Measurements from ENCODE around the gene IRF1. TPM values are rescaled to one million over a fixed set of nuclear protein-coding genes. Genes with fewer than 3 reads are reported as not detected.
A peak's percentile ranks its signal among the peaks of the same experiment; 100 is the strongest.

Gene IRF1
- total RNA-seq, 4 donors from 2014 or later = 24.6 to 49.7 (median 32.1) TPM

- no peaks in the 10 kb centered on the region for H3K36me3 ChIP-seq
- WGBS, 2 donors = 53 to 68% methylated on average over 5 of the region's 5 CpGs
- peaks cover 14 to 44% of the 10 kb centered on the region in 2 donors for H3K4me1 ChIP-seq
- intact Hi-C loops (cut with DNase I) = no loop called here
- H3K4me3 ChIP-seq (replicated peaks in 1 of 3) = no peak overlapping the region
- no peaks in the 10 kb centered on the region for H3K9me3 ChIP-seq
- H3K27me3 ChIP-seq = no peaks in the 10 kb centered on the region
- DNase-seq = no peak
- TF ChIP-seq CTCF (IDR thresholded peaks at IDR 0.05) = no peak
- no peak for TF ChIP-seq POLR2A (IDR thresholded peaks at IDR 0.05)
- H3K27ac ChIP-seq = peak overlapping the region in 2 of 3 donors; percentile 67 to 82
Observed at GRCh38 chr5:132455614-132456115, 34.9 kb downstream of the IRF1 start.

- Histone ChIP-seq H3K4me3 (replicated peaks in 1 of 3) (no peak overlapping the region), H3K4me1 (peaks cover 14 to 36% of the 10 kb centered on the region in 2 donors), H3K27me3 (no peaks in the 10 kb centered on the region), H3K9me3 (no peaks in the 10 kb centered on the region), H3K27ac (no peak overlapping the region), H3K36me3 (no peaks in the 10 kb centered on the region)
- DNase-seq = no peak
- TF ChIP-seq CTCF (IDR thresholded peaks at IDR 0.05) (no peak), POLR2A (IDR thresholded peaks at IDR 0.05) (no peak)
- 95% methylated on average over 2 of the region's 2 CpGs for WGBS, 2 donors
- intact Hi-C loops (cut with DNase I) = no loop called here
Observed at GRCh38 chr5:132454361-132454760, 36.2 kb downstream of the IRF1 start.

GRCh38 chr5:132451387-132451786 lies 39.2 kb downstream of the IRF1 start:
- intact Hi-C loops (cut with DNase I) = no loop called here
- H3K36me3 ChIP-seq = no peaks in the 10 kb centered on the region
- peaks cover 16 to 21% of the 10 kb centered on the region in 2 donors for H3K4me1 ChIP-seq
- no peak overlapping the region for H3K27ac ChIP-seq
- no peak overlapping the region for H3K4me3 ChIP-seq (replicated peaks in 1 of 3)
- WGBS, 2 donors = 82 to 85% methylated on average over 7 to 8 of the region's 8 CpGs
- DNase-seq = no peak
- no peaks in the 10 kb centered on the region for H3K27me3 ChIP-seq
- H3K9me3 ChIP-seq = no peaks in the 10 kb centered on the region
- TF ChIP-seq POLR2A (IDR thresholded peaks at IDR 0.05) (no peak), CTCF (IDR thresholded peaks at IDR 0.05) (no peak)

- Histone ChIP-seq H3K27me3 (no peaks in the 10 kb centered on the region), H3K27ac (no peak overlapping the region), H3K9me3 (no peaks in the 10 kb centered on the region), H3K4me3 (replicated peaks in 1 of 3) (no peak overlapping the region), H3K4me1 (peaks cover 27 to 29% of the 10 kb centered on the region in 2 donors), H3K36me3 (no peaks in the 10 kb centered on the region)
- WGBS, 2 donors = 98 to 100% methylated on average over 1 of the region's 1 CpG
- no peak for DNase-seq
- TF ChIP-seq CTCF (IDR thresholded peaks at IDR 0.05) (no peak), POLR2A (IDR thresholded peaks at IDR 0.05) (no peak)
- intact Hi-C loops (cut with DNase I) = no loop called here
Observed at GRCh38 chr5:132449060-132449459, 41.5 kb downstream of the IRF1 start.

GRCh38 chr5:132447196-132447595 lies 43.4 kb downstream of the IRF1 start:
- Histone ChIP-seq H3K36me3 (no peaks in the 10 kb centered on the region), H3K9me3 (no peaks in the 10 kb centered on the region), H3K4me1 (peaks cover 27 to 29% of the 10 kb centered on the region in 2 donors), H3K4me3 (replicated peaks in 1 of 3) (no peak overlapping the region), H3K27ac (peak overlapping the region in 1 of 3 donors; percentile 59), H3K27me3 (no peaks in the 10 kb centered on the region)
- intact Hi-C loops (cut with DNase I) = no loop called here
- no peak for DNase-seq
- TF ChIP-seq POLR2A (IDR thresholded peaks at IDR 0.05) = no peak
- TF ChIP-seq CTCF (IDR thresholded peaks at IDR 0.05) = no peak
- 65 to 83% methylated on average over 2 of the region's 2 CpGs for WGBS, 2 donors

All from thyroid gland (tissue), 4 donors.